OCI-LY1 (cell line): ENCODE results near the gene THAP4.
A peak's percentile ranks its signal among the peaks of the same experiment; 100 is the strongest.

ENCODE experiments used
- H2AFZ ChIP-seq: fragments of 200-600 bp; sonication (generic), shearing (Covaris generic); 2 replicates; pipeline ENCODE4 v1.6.0; 2014; ENCODE audit warnings: antibody characterized with exemption, mild to moderate bottlenecking, low read length
- H3F3A ChIP-seq: fragments of 200-600 bp; sonication (generic), shearing (Covaris generic); 2 replicates; pipeline ENCODE4 v1.6.0; 2014; ENCODE audit warnings: mild to moderate bottlenecking, antibody characterized with exemption, low read length, moderate library complexity; ENCODE audit not compliant: insufficient read depth
- H3K27ac ChIP-seq: fragments of 200-600 bp; sonication (generic); 2 replicates; pipeline ENCODE4 v1.5.1; 2014; ENCODE audit warnings: low read length, mixed run types, mild to moderate bottlenecking, low read depth; ENCODE audit not compliant: poor library complexity, severe bottlenecking
- H3K27me3 ChIP-seq: fragments of 200-600 bp; sonication (generic); 2 replicates; pipeline ENCODE4 v1.6.0; 2014; ENCODE audit warnings: antibody characterized with exemption, mild to moderate bottlenecking, low read length, moderate library complexity; ENCODE audit not compliant: insufficient read depth
- H3K36me3 ChIP-seq: fragments of 200-600 bp; sonication (generic); 2 replicates; pipeline ENCODE4 v1.6.1; 2014; ENCODE audit warnings: mild to moderate bottlenecking, antibody characterized with exemption, low read length, moderate library complexity, mixed read lengths; ENCODE audit not compliant: insufficient read depth
- H3K4me1 ChIP-seq: fragments of 200-600 bp; sonication (generic); 2 replicates; pipeline ENCODE4 v1.5.1; 2014; ENCODE audit warnings: mild to moderate bottlenecking, low read length, moderate library complexity; ENCODE audit not compliant: insufficient read depth, severe bottlenecking
- H3K4me2 ChIP-seq: fragments of 200-600 bp; sonication (generic), shearing (Covaris generic); 2 replicates; pipeline ENCODE4 v1.6.1; 2014; ENCODE audit warnings: low read length
- H3K4me3 ChIP-seq: fragments of 200-600 bp; sonication (generic); 2 replicates; pipeline ENCODE4 v1.5.1; 2014; ENCODE audit warnings: low read length, low read depth, mild to moderate bottlenecking, mixed read lengths; ENCODE audit not compliant: poor library complexity, severe bottlenecking
- H3K79me2 ChIP-seq: fragments of 200-600 bp; shearing (Covaris generic); 2 replicates; pipeline ENCODE4 v1.6.1; 2016; ENCODE audit warnings: mixed run types, low read length, mixed read lengths; ENCODE audit not compliant: insufficient read depth
- H3K9ac ChIP-seq: fragments of 200-600 bp; sonication (generic), shearing (Covaris generic); 2 replicates; pipeline ENCODE4 v1.6.1; 2014; ENCODE audit warnings: mild to moderate bottlenecking, low read length, mixed read lengths
- H3K9me2 ChIP-seq: fragments of 200-600 bp; sonication (generic), shearing (Covaris generic); 2 replicates; pipeline ENCODE4 v1.6.1; 2014; ENCODE audit warnings: low read depth, mild to moderate bottlenecking, low read length, mixed read lengths
- H3K9me3 ChIP-seq: fragments of 200-600 bp; shearing (Covaris generic); 2 replicates; pipeline ENCODE4 v1.6.1; 2014; ENCODE audit warnings: low read length, mixed read lengths
- H4K20me1 ChIP-seq: fragments of 200-600 bp; sonication (generic), shearing (Covaris generic); 2 replicates; pipeline ENCODE4 v1.6.0; 2016; ENCODE audit warnings: mild to moderate bottlenecking, low read length; ENCODE audit not compliant: insufficient read depth
- EZH2 ChIP-seq: fragments of 200-600 bp; sonication (generic), shearing (Covaris generic); IDR thresholded peaks from 2 replicates; pipeline ENCODE4 v1.8.0; 2017; ENCODE audit warnings: borderline replicate concordance, mixed run types, mild to moderate bottlenecking, antibody characterized with exemption, low read length, moderate library complexity, mixed read lengths
- TF ChIP-seq, protein P1 (sequence below): fragments of 200-600 bp; sonication (generic), shearing (Covaris generic); IDR thresholded peaks from 2 replicates; pipeline ENCODE4 v1.5.1; 2017; ENCODE audit warnings: mild to moderate bottlenecking, antibody characterized with exemption, low read length, moderate library complexity, mixed read lengths

THAP4 gene

DNA sequence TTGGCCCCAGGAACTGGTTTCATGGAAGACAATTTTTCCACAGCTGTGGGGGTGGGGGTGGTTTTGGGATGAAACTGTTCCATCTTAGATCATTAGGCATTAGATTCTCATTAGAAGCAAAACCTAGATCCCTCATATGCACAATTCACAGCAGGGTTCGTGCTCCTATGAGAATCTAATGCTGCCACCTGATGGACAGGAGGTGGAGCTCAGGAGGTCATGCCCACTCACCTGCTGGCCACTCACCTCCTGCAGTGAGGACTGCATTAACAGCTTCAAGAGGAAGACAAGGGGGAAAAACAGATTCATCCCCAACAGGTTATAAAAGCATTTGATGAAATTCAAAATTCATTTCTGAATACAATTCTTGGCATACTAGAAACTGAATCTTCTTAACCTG lies 38.5 kb downstream of the THAP4 start:
- Histone ChIP-seq H3K27me3 (no peaks in the 10 kb centered on the region), H3K9ac (no peak overlapping the region), H3K9me3 (no peaks in the 10 kb centered on the region), H3K4me2 (no peak overlapping the region), H3K4me3 (no peak overlapping the region), H3F3A (no peaks in the 10 kb centered on the region), H3K27ac (no peak overlapping the region), H2AFZ (no peak overlapping the region), H3K4me1 (no peaks in the 10 kb centered on the region), H3K9me2 (no peaks in the 10 kb centered on the region), H3K36me3 (peaks cover 42% of the 10 kb centered on the region; the same call in 1 of the 2 replicates), H3K79me2 (no peaks in the 10 kb centered on the region), H4K20me1 (no peaks in the 10 kb centered on the region)
- no peak for TF ChIP-seq EZH2
- TF ChIP-seq, protein P1, sequence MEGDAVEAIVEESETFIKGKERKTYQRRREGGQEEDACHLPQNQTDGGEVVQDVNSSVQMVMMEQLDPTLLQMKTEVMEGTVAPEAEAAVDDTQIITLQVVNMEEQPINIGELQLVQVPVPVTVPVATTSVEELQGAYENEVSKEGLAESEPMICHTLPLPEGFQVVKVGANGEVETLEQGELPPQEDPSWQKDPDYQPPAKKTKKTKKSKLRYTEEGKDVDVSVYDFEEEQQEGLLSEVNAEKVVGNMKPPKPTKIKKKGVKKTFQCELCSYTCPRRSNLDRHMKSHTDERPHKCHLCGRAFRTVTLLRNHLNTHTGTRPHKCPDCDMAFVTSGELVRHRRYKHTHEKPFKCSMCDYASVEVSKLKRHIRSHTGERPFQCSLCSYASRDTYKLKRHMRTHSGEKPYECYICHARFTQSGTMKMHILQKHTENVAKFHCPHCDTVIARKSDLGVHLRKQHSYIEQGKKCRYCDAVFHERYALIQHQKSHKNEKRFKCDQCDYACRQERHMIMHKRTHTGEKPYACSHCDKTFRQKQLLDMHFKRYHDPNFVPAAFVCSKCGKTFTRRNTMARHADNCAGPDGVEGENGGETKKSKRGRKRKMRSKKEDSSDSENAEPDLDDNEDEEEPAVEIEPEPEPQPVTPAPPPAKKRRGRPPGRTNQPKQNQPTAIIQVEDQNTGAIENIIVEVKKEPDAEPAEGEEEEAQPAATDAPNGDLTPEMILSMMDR: 0 out of 2 replicates have a peak, but pooled peaks have one; percentile 32

DNA sequence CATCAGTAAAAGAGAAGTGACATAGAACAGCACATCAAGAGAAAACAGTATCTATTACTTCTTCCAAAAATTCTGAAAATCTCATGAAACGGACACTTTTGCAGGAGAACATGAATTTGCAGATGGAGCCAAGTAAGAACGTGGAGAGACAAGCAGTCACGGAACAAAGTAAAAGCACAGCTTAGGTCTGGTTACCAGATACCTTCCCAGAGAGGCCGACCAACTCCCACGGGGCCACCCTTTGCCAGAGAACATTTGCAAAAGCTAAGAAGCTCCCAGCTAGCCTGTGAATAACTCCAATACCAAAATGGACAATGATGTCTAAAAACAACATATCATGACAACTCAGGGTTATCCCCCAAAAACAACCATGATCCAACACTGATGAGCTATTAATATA lies 38.9 kb downstream of the THAP4 start:
- Histone ChIP-seq H3K4me2 (no peak overlapping the region), H3K4me1 (no peaks in the 10 kb centered on the region), H3K4me3 (no peak overlapping the region), H4K20me1 (no peaks in the 10 kb centered on the region), H3K27me3 (no peaks in the 10 kb centered on the region), H2AFZ (no peak overlapping the region), H3K9me3 (no peaks in the 10 kb centered on the region), H3F3A (no peaks in the 10 kb centered on the region), H3K79me2 (no peaks in the 10 kb centered on the region), H3K36me3 (peaks cover 41% of the 10 kb centered on the region; the same call in 1 of the 2 replicates), H3K9ac (no peak overlapping the region), H3K9me2 (no peaks in the 10 kb centered on the region), H3K27ac (no peak overlapping the region)
- TF ChIP-seq, protein P1: no peak
- TF ChIP-seq EZH2: no peak

DNA sequence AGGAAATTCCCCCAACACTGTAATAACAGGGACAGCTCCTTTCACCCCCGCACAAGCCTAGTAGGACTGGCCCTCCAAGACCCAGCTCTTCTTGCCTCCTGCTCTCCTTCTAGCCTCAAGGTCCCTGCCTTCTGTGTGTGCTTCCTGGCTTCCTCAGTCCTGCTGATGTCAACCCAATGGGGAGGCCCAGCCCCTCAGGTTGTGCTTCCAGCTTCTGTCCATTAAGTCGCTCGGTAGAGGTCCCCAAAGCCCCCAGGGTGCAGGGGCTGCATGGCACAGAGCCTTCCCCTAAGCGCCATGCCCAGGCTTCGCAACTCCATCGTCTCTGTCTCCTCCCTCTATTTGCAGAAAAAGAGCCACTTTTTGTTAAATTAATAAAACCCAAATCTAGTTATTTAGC lies 39.4 kb downstream of the THAP4 start:
- no peaks in the 10 kb centered on the region for H3F3A ChIP-seq
- no peak overlapping the region for H3K4me2 ChIP-seq
- H3K4me1 ChIP-seq: no peaks in the 10 kb centered on the region
- no peaks in the 10 kb centered on the region for H3K9me2 ChIP-seq
- H2AFZ ChIP-seq: no peak overlapping the region
- H3K4me3 ChIP-seq: no peak overlapping the region
- H3K36me3 ChIP-seq: peaks cover 36% of the 10 kb centered on the region; the same call in 1 of the 2 replicates
- H3K27me3 ChIP-seq: no peaks in the 10 kb centered on the region
- TF ChIP-seq, protein P1: no peak
- TF ChIP-seq EZH2: no peak
- H3K79me2 ChIP-seq: no peaks in the 10 kb centered on the region
- H3K9me3 ChIP-seq: no peaks in the 10 kb centered on the region
- no peak overlapping the region for H3K27ac ChIP-seq
- no peak overlapping the region for H3K9ac ChIP-seq
- no peaks in the 10 kb centered on the region for H4K20me1 ChIP-seq
